ENCODE measurements around the gene ZC3H14. TPM values are rescaled to one million over a fixed set of nuclear protein-coding genes. Genes with fewer than 3 reads are reported as not detected.

Gene ZC3H14
- polyA plus RNA-seq, 1 of the 3 experiments (the other 2 are of a cell fraction): 61.5 TPM

GRCh38 chr14:88597038-88597437, 34.2 kb downstream of the ZC3H14 start:
- H3K4me1 ChIP-seq (ENCODE audit: control insufficient read depth in 1 of 2, insufficient read depth in 2 of 2, low read depth in 1 of 2, low read length in 1 of 2): no peaks in the 10 kb centered on the region
- no peak overlapping the region for H3K4me2 ChIP-seq
- H3K9ac ChIP-seq: no peak overlapping the region
- no peaks in the 10 kb centered on the region for H3K27me3 ChIP-seq (ENCODE audit: insufficient read depth)
- H3F3A ChIP-seq (replicated peaks; ENCODE audit: insufficient read depth): no peaks in the 10 kb centered on the region
- no peaks in the 10 kb centered on the region for H3K9me3 ChIP-seq
- H4K20me1 ChIP-seq (ENCODE audit: insufficient read depth): no peaks in the 10 kb centered on the region
- TF ChIP-seq EP300 (IDR thresholded peaks at IDR 0.05; ENCODE audit: borderline replicate concordance in 1 of 2, low read depth in 1 of 2, low read length in 1 of 2) (no peak), POLR2AphosphoS5 (IDR thresholded peaks at IDR 0.05; ENCODE audit: low read depth, low read length) (no peak), EZH2phosphoT487 (IDR thresholded peaks at IDR 0.05; ENCODE audit: borderline replicate concordance, low read depth) (no peak), TCF12 (IDR thresholded peaks at IDR 0.05) (no peak), JUND (IDR thresholded peaks at IDR 0.05) (no peak), RFX5 (IDR thresholded peaks at IDR 0.05; ENCODE audit: low read length) (no peak), TAF1 (IDR thresholded peaks at IDR 0.05; ENCODE audit: borderline replicate concordance, low read depth, low read length) (no peak), RAD21 (IDR thresholded peaks at IDR 0.05; ENCODE audit: low read length) (no peak), GATA2 (CRISPR knock-in tag; IDR thresholded peaks at IDR 0.05) (no peak)
- H2AFZ ChIP-seq (ENCODE audit: low read depth): no peak overlapping the region
- CTCF ChIA-PET: interaction anchor here (1.0 kb wide), 1 partner anchor 11 kb away, joined by 3 read pairs; no protein-coding TSS in a partner anchor
- H3K79me2 ChIP-seq (ENCODE audit: insufficient read depth): peaks cover 6% of the 10 kb centered on the region; the same call in 1 of the 2 replicates
- POLR2A ChIA-PET: interaction anchor here (0.6 kb wide), 1 partner anchor 408 kb away, joined by 3 read pairs; no protein-coding TSS in a partner anchor
- no peak overlapping the region for H3K4me3 ChIP-seq (ENCODE audit: low read depth in 2 of 2, low read length in 1 of 2)
- H3K9me2 ChIP-seq: no peaks in the 10 kb centered on the region
- WGBS (ENCODE audit: low lambda C conversion rate): 94% methylated on average over 4 of the region's 4 CpGs
- no peak for DNase-seq
- no peak overlapping the region for H3K27ac ChIP-seq (ENCODE audit: low read depth in 2 of 2, low read length in 1 of 2)
- peaks cover 64 to 83% of the 10 kb centered on the region in 2 experiments for H3K36me3 ChIP-seq (replicated peaks in 1 of 2; ENCODE audit: control insufficient read depth in 1 of 2, insufficient read depth in 2 of 2, low read length in 1 of 2)

GRCh38 chr14:88597601-88598000, 34.8 kb downstream of the ZC3H14 start:
- H3K36me3 ChIP-seq (replicated peaks in 1 of 2; ENCODE audit: control insufficient read depth in 1 of 2, insufficient read depth in 2 of 2, low read length in 1 of 2): peaks cover 69 to 87% of the 10 kb centered on the region in 2 experiments

More at GRCh38 chr14:88597601-88598000, 34.8 kb downstream of the ZC3H14 start:
- no peaks in the 10 kb centered on the region for H3K4me1 ChIP-seq (ENCODE audit: control insufficient read depth in 1 of 2, insufficient read depth in 2 of 2, low read depth in 1 of 2, low read length in 1 of 2)
- H3K4me3 ChIP-seq (ENCODE audit: low read depth in 2 of 2, low read length in 1 of 2): no peak overlapping the region
- H3F3A ChIP-seq (replicated peaks; ENCODE audit: insufficient read depth): no peaks in the 10 kb centered on the region
- no peak for DNase-seq
- H3K27me3 ChIP-seq (ENCODE audit: insufficient read depth): no peaks in the 10 kb centered on the region
- H3K4me2 ChIP-seq: no peak overlapping the region
- H3K79me2 ChIP-seq (ENCODE audit: insufficient read depth): peaks cover 6% of the 10 kb centered on the region; the same call in 1 of the 2 replicates
- CTCF ChIA-PET: no interaction called here
- TF ChIP-seq JUND (IDR thresholded peaks at IDR 0.05): no peak
- TF ChIP-seq RFX5 (IDR thresholded peaks at IDR 0.05; ENCODE audit: low read length): no peak
- no peak for TF ChIP-seq MEF2A (IDR thresholded peaks at IDR 0.05; ENCODE audit: borderline replicate concordance, low read depth)
- TF ChIP-seq TAF1 (IDR thresholded peaks at IDR 0.05; ENCODE audit: borderline replicate concordance, low read depth, low read length): no peak
- no peak for TF ChIP-seq YY1 (IDR thresholded peaks at IDR 0.05; ENCODE audit: low read depth)
- TF ChIP-seq IRF3 (IDR thresholded peaks at IDR 0.05; ENCODE audit: low read depth, low read length): no peak
- no peak for TF ChIP-seq FOXJ3 (CRISPR knock-in tag; IDR thresholded peaks at IDR 0.05)
- TF ChIP-seq EP300 (IDR thresholded peaks at IDR 0.05; ENCODE audit: borderline replicate concordance in 1 of 2, low read depth in 1 of 2, low read length in 1 of 2): no peak
- no peak for TF ChIP-seq REST (IDR thresholded peaks at IDR 0.05; ENCODE audit: low read depth, low read length)
- no peak for TF ChIP-seq ELF1 (IDR thresholded peaks at IDR 0.05)
- TF ChIP-seq SIN3A (IDR thresholded peaks at IDR 0.05; ENCODE audit: borderline replicate concordance, low read depth, low read length): no peak
- TF ChIP-seq NFIC (IDR thresholded peaks at IDR 0.05; ENCODE audit: borderline replicate concordance): no peak
- TF ChIP-seq GATA2 (CRISPR knock-in tag; IDR thresholded peaks at IDR 0.05): no peak
- no peaks in the 10 kb centered on the region for H3K9me3 ChIP-seq
- 91% methylated on average over 4 of the region's 4 CpGs for WGBS (ENCODE audit: low lambda C conversion rate)
- no peaks in the 10 kb centered on the region for H3K9me2 ChIP-seq
- H3K27ac ChIP-seq (ENCODE audit: low read depth in 2 of 2, low read length in 1 of 2): no peak overlapping the region; a peak in 1 of 4 replicates
- no peak overlapping the region for H2AFZ ChIP-seq (ENCODE audit: low read depth)
- H4K20me1 ChIP-seq (ENCODE audit: insufficient read depth): no peaks in the 10 kb centered on the region
- no peak overlapping the region for H3K9ac ChIP-seq
- POLR2A ChIA-PET: interaction anchor here (0.6 kb wide), 1 partner anchor 408 kb away, joined by 3 read pairs; no protein-coding TSS in a partner anchor

All from SK-N-SH (cell line).